GM12878 (cell line): ENCODE results near the gene DALRD3. TPM values are rescaled to one million over a fixed set of nuclear protein-coding genes. Genes with fewer than 3 reads are reported as not detected.

ENCODE experiments used
- DPF2 ChIP-seq: fragments of 450-650 bp; IDR thresholded peaks from 2 replicates; pipeline ENCODE4 v1.6.1; 2017; ENCODE audit warnings: mild to moderate bottlenecking
- ETV6 ChIP-seq, 2 experiments: fragments of 450-650 bp in 1 of 2; IDR thresholded peaks in 1 of 2; conservative IDR thresholded peaks in 1 of 2; 2 replicates each; pipeline ENCODE4 v1.6.1; 2014; ENCODE audit warnings: antibody characterized with exemption in 1 of 2, borderline replicate concordance in 1 of 2, low read depth in 1 of 2, mild to moderate bottlenecking in 1 of 2, moderate library complexity in 1 of 2
- MTA3 ChIP-seq: IDR thresholded peaks from 2 replicates; pipeline ENCODE4 v1.6.1; 2012; ENCODE audit warnings: low read length, inconsistent platforms, borderline replicate concordance
- RAD21 ChIP-seq: IDR thresholded peaks from 2 replicates; pipeline ENCODE4 v1.6.1; 2011; ENCODE audit warnings: mild to moderate bottlenecking, low read depth, low read length, moderate library complexity; ENCODE audit not compliant: insufficient read depth
- RELA ChIP-seq: fragments of 450-650 bp; IDR thresholded peaks from 2 replicates; pipeline ENCODE4 v1.8.0; 2014; ENCODE audit warnings: borderline replicate concordance; ENCODE audit not compliant: partially characterized antibody
- SREBF1 ChIP-seq: IDR thresholded peaks from 2 replicates; pipeline ENCODE4 v1.6.1; 2012; ENCODE audit warnings: mild to moderate bottlenecking, low read length
- TAF1 ChIP-seq: IDR thresholded peaks from 2 replicates; pipeline ENCODE4 v1.6.1; 2011; ENCODE audit warnings: mild to moderate bottlenecking, low read depth, low read length, borderline replicate concordance
- TBL1XR1 ChIP-seq: IDR thresholded peaks from 2 replicates; pipeline ENCODE4 v1.6.1; 2012; ENCODE audit warnings: low read depth, low read length, improper control_type of control experiment
- TCF12 ChIP-seq: IDR thresholded peaks from 2 replicates; pipeline ENCODE4 v1.6.1; 2011; ENCODE audit warnings: low read depth, mild to moderate bottlenecking, low read length
- polyA plus RNA-seq, 11 experiments: library from polyadenylated mRNA; depleted of rRNA in 4 of 11; unstranded in 6 of 11; stranded (reverse) in 5 of 11; fragments of >200 nt; fragmentation: Nextera tagmentation in 4 of 11; fragmentation: Illumina TruSeq in 1 of 11; extraction: Ambion mirVana in 4 of 11; extraction: Trizol in 1 of 11; gene quantifications; 1 replicate in 1 of 11; 2 replicates in 10 of 11; pipeline versions ENCODE4 v1.2.1 to v1.2.3, GENCODE V29; 2011 to 2016; ENCODE audit warnings: inconsistent platforms in 2 of 11, missing spikeins in 2 of 11, low read depth in 1 of 11
- total RNA-seq, 4 experiments: library from RNA; depleted of rRNA in 3 of 4; stranded (reverse); fragments of >200 nt in 3 of 4; fragmentation: Illumina TruSeq in 1 of 4; extraction: Trizol in 1 of 4; gene quantifications; 2 replicates each; pipeline versions ENCODE4 v1.2.1 to v1.2.3, GENCODE V29; 2013 to 2021
- TF ChIP-seq, protein P1 (sequence below): fragments of 450-650 bp; IDR thresholded peaks from 2 replicates; pipeline ENCODE4 v1.6.1; 2016; ENCODE audit warnings: mild to moderate bottlenecking

Gene DALRD3
- total and polyA plus RNA-seq, 10 of the 15 experiments (the other 5 are each of a cell fraction or from before 2014, with no cell fraction given) = 10.1 to 28.2 (median 21.6) TPM

DNA sequence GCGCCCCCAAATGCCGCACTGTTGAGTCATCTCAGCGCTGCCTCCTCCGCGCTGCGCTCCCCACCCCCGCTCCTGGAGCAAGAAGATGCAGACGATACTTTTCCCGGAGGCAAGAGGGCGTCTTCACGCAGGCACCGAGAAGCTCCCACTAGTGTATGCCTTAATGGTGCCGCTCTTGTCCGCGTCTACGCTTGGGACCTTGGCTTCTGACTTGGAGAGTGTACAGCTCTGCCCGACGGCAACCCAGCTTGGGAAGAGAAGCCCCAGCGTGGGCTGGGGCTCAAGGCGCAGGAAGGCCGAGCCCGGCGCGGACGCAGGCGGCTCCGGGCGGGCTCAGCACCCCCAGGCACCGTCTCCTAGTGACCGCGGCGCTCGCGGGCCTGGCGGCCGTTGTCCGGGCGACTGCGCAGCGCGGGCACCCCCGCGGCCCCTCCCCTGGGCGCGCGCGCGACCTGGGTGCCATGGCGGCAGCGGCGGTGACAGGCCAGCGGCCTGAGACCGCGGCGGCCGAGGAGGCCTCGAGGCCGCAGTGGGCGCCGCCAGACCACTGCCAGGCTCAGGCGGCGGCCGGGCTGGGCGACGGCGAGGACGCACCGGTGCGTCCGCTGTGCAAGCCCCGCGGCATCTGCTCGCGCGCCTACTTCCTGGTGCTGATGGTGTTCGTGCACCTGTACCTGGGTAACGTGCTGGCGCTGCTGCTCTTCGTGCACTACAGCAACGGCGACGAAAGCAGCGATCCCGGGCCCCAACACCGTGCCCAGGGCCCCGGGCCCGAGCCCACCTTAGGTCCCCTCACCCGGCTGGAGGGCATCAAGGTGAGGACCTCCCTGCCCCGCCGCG, 28.4 kb downstream of the DALRD3 start, which contains the start of gene P4HTM (continued):
- TF ChIP-seq ETV6 (conservative IDR thresholded peaks at IDR 0.05 in 1 of 2, IDR thresholded peaks at IDR 0.05 in 1 of 2; ENCODE audit: borderline replicate concordance in 1 of 2, low read depth in 1 of 2) = no peak
- TF ChIP-seq MTA3 = no peak
- peak; percentile 72 for TF ChIP-seq DPF2
- TF ChIP-seq, protein P1, sequence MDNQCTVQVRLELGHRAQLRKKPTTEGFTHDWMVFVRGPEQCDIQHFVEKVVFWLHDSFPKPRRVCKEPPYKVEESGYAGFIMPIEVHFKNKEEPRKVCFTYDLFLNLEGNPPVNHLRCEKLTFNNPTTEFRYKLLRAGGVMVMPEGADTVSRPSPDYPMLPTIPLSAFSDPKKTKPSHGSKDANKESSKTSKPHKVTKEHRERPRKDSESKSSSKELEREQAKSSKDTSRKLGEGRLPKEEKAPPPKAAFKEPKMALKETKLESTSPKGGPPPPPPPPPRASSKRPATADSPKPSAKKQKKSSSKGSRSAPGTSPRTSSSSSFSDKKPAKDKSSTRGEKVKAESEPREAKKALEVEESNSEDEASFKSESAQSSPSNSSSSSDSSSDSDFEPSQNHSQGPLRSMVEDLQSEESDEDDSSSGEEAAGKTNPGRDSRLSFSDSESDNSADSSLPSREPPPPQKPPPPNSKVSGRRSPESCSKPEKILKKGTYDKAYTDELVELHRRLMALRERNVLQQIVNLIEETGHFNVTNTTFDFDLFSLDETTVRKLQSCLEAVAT = peak; percentile 15; the same call in 1 of the 2 replicates
- TF ChIP-seq TBL1XR1 = no peak
- TF ChIP-seq RELA = no peak
- TF ChIP-seq SREBF1 = no peak
- peak; percentile 39; the same call in 1 of the 2 replicates for TF ChIP-seq TAF1
- peak; percentile 14; the same call in 1 of the 2 replicates for TF ChIP-seq RAD21
- peak; percentile 21; the same call in 1 of the 2 replicates for TF ChIP-seq TCF12
